ENCODE results near the gene NUMB.

DNA sequence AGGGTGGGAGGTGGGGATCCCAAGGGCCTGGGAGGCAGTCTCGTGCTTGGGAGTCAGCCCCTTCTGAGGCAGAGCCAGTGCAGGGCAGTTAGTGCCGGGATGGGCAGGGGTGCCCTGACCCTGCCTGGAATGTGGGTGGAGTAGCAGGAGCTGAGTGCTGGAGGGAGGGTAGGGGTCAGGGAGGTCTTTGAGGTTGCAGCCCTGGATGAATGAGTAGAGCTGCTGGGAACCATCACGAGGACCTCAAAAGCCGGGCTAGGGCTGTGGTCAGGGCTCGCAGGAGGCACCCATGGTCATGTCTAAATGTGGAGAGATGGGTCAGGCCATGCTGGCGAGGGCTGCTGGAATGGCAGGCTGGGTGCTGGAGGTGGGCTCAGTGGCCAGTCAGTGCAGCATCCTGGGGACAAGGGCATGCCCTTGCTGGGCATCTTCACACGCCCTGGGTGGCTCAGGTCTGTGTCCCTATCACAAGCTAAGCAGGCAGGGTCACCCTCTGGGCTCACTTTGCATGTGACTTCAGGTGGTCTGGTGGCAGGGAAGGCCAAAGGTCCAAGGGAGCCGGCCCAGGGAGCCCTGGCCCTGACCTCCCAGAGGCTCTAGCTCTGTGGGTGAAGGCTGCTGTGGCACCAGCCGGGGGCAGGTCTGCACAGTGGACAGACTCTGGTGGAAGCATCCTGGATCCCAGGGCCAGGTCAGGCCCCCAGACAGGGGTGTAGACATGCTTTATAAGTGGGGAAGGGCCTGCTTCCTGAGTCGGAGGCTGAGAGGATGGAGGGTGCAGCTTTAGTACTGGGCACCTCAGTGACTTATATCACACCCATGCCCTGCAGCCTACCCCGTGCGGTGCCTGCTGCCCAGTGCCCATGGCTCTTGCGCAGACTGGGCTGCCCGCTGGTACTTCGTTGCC, 196.6 kb downstream of the NUMB start:
- TF ChIP-seq POLR2A (IDR thresholded peaks at IDR 0.05; ENCODE audit: low read depth, low read length), result no peak
- TF ChIP-seq POLR2AphosphoS5 (IDR thresholded peaks at IDR 0.05; ENCODE audit: low read depth, low read length), result no peak
